LNCAP (cell line): ENCODE measurements around the gene NKD1.

Source experiments
- CTCF ChIP-seq: fragments of 450-650 bp; IDR thresholded peaks from 2 replicates; pipeline ENCODE4 v1.5.1; 2017; ENCODE audit warnings: mild to moderate bottlenecking

The NKD1 gene

GRCh38 chr16:50567651-50568050 is 19.5 kb downstream of the NKD1 start:
- TF ChIP-seq CTCF, result no peak

GRCh38 chr16:50568187-50568815 is 20.1 kb downstream of the NKD1 start:
- TF ChIP-seq CTCF, result no peak

- no peak for TF ChIP-seq CTCF
Measured at GRCh38 chr16:50570354-50570753, 22.2 kb downstream of the NKD1 start.

- TF ChIP-seq CTCF, result no peak
Measured at GRCh38 chr16:50570808-50571598, 22.8 kb downstream of the NKD1 start.

- TF ChIP-seq CTCF, result no peak
Measured at GRCh38 chr16:50571786-50572185, 23.6 kb downstream of the NKD1 start.

- no peak for TF ChIP-seq CTCF
Measured at GRCh38 chr16:50572700-50573099, 24.5 kb downstream of the NKD1 start.

- no peak for TF ChIP-seq CTCF
Measured at GRCh38 chr16:50573279-50573678, 25.1 kb downstream of the NKD1 start.
